HG03378 (cell line): Measurements from ENCODE around the gene CELF1.

Source experiments
- ATAC-seq: cut with Tn5 transposase; IDR thresholded peaks from one replicate; pipeline ENCODE4 v1.9.1; 2021; ENCODE audit warnings: mild to moderate bottlenecking, moderate library complexity; ENCODE audit not compliant: unreplicated experiment

CELF1 gene

GRCh38 chr11:47511917-47512316, 41.0 kb downstream of the CELF1 start:
- no peak for ATAC-seq

- no peak for ATAC-seq
Measured at GRCh38 chr11:47510209-47510608, 42.7 kb downstream of the CELF1 start.

- peak; percentile 41 for ATAC-seq
Measured at GRCh38 chr11:47509077-47509536, 43.8 kb downstream of the CELF1 start.

GRCh38 chr11:47508240-47508957, 44.5 kb downstream of the CELF1 start:
- no peak for ATAC-seq

- ATAC-seq = no peak
Measured at GRCh38 chr11:47507563-47508239, 45.2 kb downstream of the CELF1 start.

GRCh38 chr11:47506795-47507562, 46.0 kb downstream of the CELF1 start:
- no peak for ATAC-seq

GRCh38 chr11:47506373-47506772, 46.6 kb downstream of the CELF1 start:
- ATAC-seq = no peak

GRCh38 chr11:47504910-47505309, 48.0 kb downstream of the CELF1 start:
- no peak for ATAC-seq

- ATAC-seq = no peak
Measured at GRCh38 chr11:47503227-47503626, 49.7 kb downstream of the CELF1 start.

GRCh38 chr11:47502767-47503166, 50.2 kb downstream of the CELF1 start:
- no peak for ATAC-seq

- no peak for ATAC-seq
Measured at GRCh38 chr11:47501101-47501500, 51.8 kb downstream of the CELF1 start.

- no peak for ATAC-seq
Measured at GRCh38 chr11:47500121-47500520, 52.8 kb downstream of the CELF1 start.

- no peak for ATAC-seq
Measured at GRCh38 chr11:47499614-47500013, 53.3 kb downstream of the CELF1 start.

- no peak for ATAC-seq
Measured at GRCh38 chr11:47499161-47499560, 53.8 kb downstream of the CELF1 start.

GRCh38 chr11:47498584-47499152, 54.3 kb downstream of the CELF1 start:
- ATAC-seq = no peak

GRCh38 chr11:47498149-47498548, 54.8 kb downstream of the CELF1 start:
- no peak for ATAC-seq

- no peak for ATAC-seq
Measured at GRCh38 chr11:47496808-47497207, 56.1 kb downstream of the CELF1 start.

GRCh38 chr11:47495856-47496217, 57.1 kb downstream of the CELF1 start:
- no peak for ATAC-seq

- ATAC-seq = no peak
Measured at GRCh38 chr11:47495011-47495855, 57.7 kb downstream of the CELF1 start.

- ATAC-seq = no peak
Measured at GRCh38 chr11:47489395-47489755, 63.6 kb downstream of the CELF1 start.
